HepG2 (cell line): ENCODE data around the gene SETD1A. TPM values are rescaled to one million over a fixed set of nuclear protein-coding genes. Genes with fewer than 3 reads are reported as not detected.

Source experiments
- AHR ChIP-seq: IDR thresholded peaks from 2 replicates; pipeline ENCODE4 v1.6.1; 2018; ENCODE audit warnings: missing genetic modification reagents, missing compliant biosample characterization
- EP300 ChIP-seq, 3 experiments: sonication (generic) in 1 of 3; formaldehyde crosslinking in 1 of 3; IDR thresholded peaks; 2 replicates each; pipeline versions ENCODE4 v1.5.1 to v1.6.1; 2011 to 2020; ENCODE audit warnings: low read depth in 2 of 3, low read length in 2 of 3, borderline replicate concordance in 1 of 3, improper control_type of control experiment in 1 of 3, mild to moderate bottlenecking in 1 of 3, missing genetic modification reagents in 1 of 3, moderate library complexity in 1 of 3
- HNF4G ChIP-seq, 2 experiments: sonication (generic) in 1 of 2; formaldehyde crosslinking in 1 of 2; IDR thresholded peaks; 2 replicates each; pipeline versions ENCODE4 v1.4.0 to v1.6.1; 2011 to 2020; ENCODE audit warnings: borderline replicate concordance in 2 of 2, low read depth in 2 of 2, mild to moderate bottlenecking in 2 of 2, low read length in 1 of 2, missing genetic modification reagents in 1 of 2, moderate library complexity in 1 of 2
- IRF2 ChIP-seq: IDR thresholded peaks from 2 replicates; pipeline ENCODE4 v1.6.1; 2018; ENCODE audit warnings: missing genetic modification reagents, missing compliant biosample characterization
- JUN ChIP-seq: sonication (generic); formaldehyde crosslinking; IDR thresholded peaks from 2 replicates; pipeline ENCODE4 v1.4.0; 2020; ENCODE audit warnings: mild to moderate bottlenecking, missing genetic modification reagents
- RELA ChIP-seq: sonication (generic); formaldehyde crosslinking; IDR thresholded peaks from 2 replicates; pipeline ENCODE4 v1.4.0; 2020; ENCODE audit warnings: missing genetic modification reagents
- RFXAP ChIP-seq: sonication (generic); formaldehyde crosslinking; IDR thresholded peaks from 2 replicates; pipeline ENCODE4 v1.4.0; 2020; ENCODE audit warnings: missing genetic modification reagents, borderline replicate concordance
- SIN3B ChIP-seq: fragments of 150-350 bp; IDR thresholded peaks from 2 replicates; pipeline ENCODE4 v1.6.1; 2014; ENCODE audit warnings: low read length
- SP5 ChIP-seq: IDR thresholded peaks from 2 replicates; pipeline ENCODE4 v1.6.1; 2016; ENCODE audit warnings: low read depth, borderline replicate concordance
- SSRP1 ChIP-seq: IDR thresholded peaks from 2 replicates; pipeline ENCODE4 v1.6.1; 2016; ENCODE audit warnings: control low read depth
- TBP ChIP-seq: sonication (generic); formaldehyde crosslinking; IDR thresholded peaks from 2 replicates; pipeline ENCODE4 v1.5.0; 2020; ENCODE audit warnings: missing genetic modification reagents
- ZBTB21 ChIP-seq: sonication (generic); formaldehyde crosslinking; IDR thresholded peaks from 2 replicates; pipeline ENCODE4 v1.4.0; 2020; ENCODE audit warnings: missing genetic modification reagents
- ZC3H13 ChIP-seq: sonication (generic); formaldehyde crosslinking; IDR thresholded peaks from 2 replicates; pipeline ENCODE4 v1.8.1; 2023; ENCODE audit warnings: mild to moderate bottlenecking, missing genetic modification reagents, moderate library complexity
- ZNF331 ChIP-seq: sonication (generic); formaldehyde crosslinking; IDR thresholded peaks from 2 replicates; pipeline ENCODE4 v1.4.0; 2020; ENCODE audit warnings: missing genetic modification reagents
- ZNF572 ChIP-seq: sonication (generic); formaldehyde crosslinking; IDR thresholded peaks from 2 replicates; pipeline ENCODE4 v1.5.1; 2020; ENCODE audit warnings: mild to moderate bottlenecking, missing genetic modification reagents
- ZNF605 ChIP-seq: sonication (generic); formaldehyde crosslinking; IDR thresholded peaks from 2 replicates; pipeline ENCODE4 v1.8.0; 2022; ENCODE audit warnings: mild to moderate bottlenecking, missing genetic modification reagents
- ZNF7 ChIP-seq: IDR thresholded peaks from 2 replicates; pipeline ENCODE4 v1.6.1; 2016; ENCODE audit warnings: missing biosample characterization, missing genetic modification reagents
- ZSCAN25 ChIP-seq: sonication (generic); formaldehyde crosslinking; IDR thresholded peaks from 2 replicates; pipeline ENCODE4 v1.8.0; 2022; ENCODE audit warnings: mild to moderate bottlenecking, missing genetic modification reagents
- ZZZ3 ChIP-seq: sonication (generic); formaldehyde crosslinking; IDR thresholded peaks from 2 replicates; pipeline ENCODE4 v1.4.0; 2020; ENCODE audit warnings: missing genetic modification reagents, mild to moderate bottlenecking, borderline replicate concordance
- polyA plus RNA-seq, 8 experiments: library from polyadenylated mRNA; depleted of rRNA in 3 of 8; stranded (reverse) in 7 of 8; unstranded in 1 of 8; fragments of >200 nt; fragmentation: Illumina TruSeq in 4 of 8; extraction: Trizol in 4 of 8; gene quantifications; 2 replicates each; pipeline versions ENCODE4 v1.2.1 to v1.2.3, GENCODE V29; 2011 to 2016; ENCODE audit warnings: low read depth in 4 of 8, missing spikeins in 1 of 8, mixed read lengths in 1 of 8; ENCODE audit not compliant: insufficient read depth in 1 of 8
- total RNA-seq, 5 experiments: library from RNA; depleted of rRNA; stranded (reverse); fragments of >200 nt; fragmentation: Illumina TruSeq; extraction: Trizol; gene quantifications; 2 replicates each; pipeline ENCODE4 v1.2.3, GENCODE V29; 2016; ENCODE audit warnings: low read depth in 1 of 5
- TF ChIP-seq, protein P1 (sequence below): sonication (generic); formaldehyde crosslinking; IDR thresholded peaks from 2 replicates; pipeline ENCODE4 v1.8.0; 2022; ENCODE audit warnings: missing genetic modification reagents, low read depth, mild to moderate bottlenecking, borderline replicate concordance
- TF ChIP-seq, protein P2 (sequence below): sonication (generic); formaldehyde crosslinking; IDR thresholded peaks from 2 replicates; pipeline ENCODE4; 2020; ENCODE audit warnings: missing genetic modification reagents, mild to moderate bottlenecking, borderline replicate concordance
- TF ChIP-seq, protein P3 (sequence below): sonication (generic); formaldehyde crosslinking; IDR thresholded peaks from 2 replicates; pipeline ENCODE4 v1.5.0; 2020; ENCODE audit warnings: mild to moderate bottlenecking, missing genetic modification reagents
- TF ChIP-seq, protein P4 (sequence below): sonication (generic); formaldehyde crosslinking; IDR thresholded peaks from 2 replicates; pipeline ENCODE4 v1.5.0; 2020; ENCODE audit warnings: missing genetic modification reagents, mild to moderate bottlenecking, borderline replicate concordance

SETD1A gene
- total and polyA plus RNA-seq, 2 of the 13 experiments (the other 11 are each of a cell fraction or from before 2014, with no cell fraction given) = 3.8 to 5.6 TPM

DNA sequence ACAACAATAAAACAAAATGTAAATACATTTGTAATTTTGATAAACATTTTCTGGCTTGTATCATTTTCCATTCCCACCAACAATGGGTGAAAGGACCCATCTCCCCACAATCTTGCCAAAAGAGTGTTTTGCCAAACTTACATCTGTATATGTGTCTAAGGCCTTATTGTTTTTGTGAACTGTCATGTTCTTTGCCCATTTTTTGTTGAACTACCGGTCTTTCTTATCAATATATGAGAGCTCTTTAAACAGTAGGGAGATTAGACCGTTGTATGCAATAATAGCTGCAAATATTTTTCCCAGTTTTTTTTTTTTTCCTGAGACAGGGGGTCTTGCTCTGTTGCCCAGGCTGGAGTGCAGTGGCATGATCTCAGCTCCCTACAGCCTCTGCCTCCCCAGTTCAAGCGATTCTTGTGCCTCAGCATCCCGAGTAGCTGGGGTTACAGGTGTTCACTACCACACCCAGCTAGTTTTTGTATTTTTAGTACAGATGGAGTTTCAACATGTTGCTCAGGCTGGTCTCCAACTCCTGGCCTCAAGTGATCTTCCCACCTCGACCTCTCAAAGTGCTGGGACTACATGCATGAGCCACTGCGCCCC lies 66.2 kb downstream of the SETD1A start (continued):
- no peak for TF ChIP-seq HNF4G (IDR thresholded peaks at IDR 0.05; ENCODE audit: borderline replicate concordance, low read depth, low read length)
- no peak for TF ChIP-seq HNF4G (CRISPR knock-in tag; IDR thresholded peaks at IDR 0.05; ENCODE audit: borderline replicate concordance, low read depth)
- TF ChIP-seq TBP = no peak
- no peak for TF ChIP-seq ZNF331 (CRISPR knock-in tag)
- TF ChIP-seq RFXAP (CRISPR knock-in tag) = 0 out of 2 replicates have a peak, but pooled peaks have one; percentile 2
- TF ChIP-seq EP300 (IDR thresholded peaks at IDR 0.05; ENCODE audit: low read depth in 2 of 2, low read length in 2 of 2) = peak in 1 of 2 experiments; percentile 65; a peak in 1 of 4 replicates
- no peak for TF ChIP-seq EP300 (CRISPR knock-in tag; IDR thresholded peaks at IDR 0.05; ENCODE audit: borderline replicate concordance)
- no peak for TF ChIP-seq ZC3H13 (CRISPR knock-in tag)
- no peak for TF ChIP-seq ZNF7 (CRISPR knock-in tag)
- no peak for TF ChIP-seq AHR (CRISPR knock-in tag)
- TF ChIP-seq JUN = no peak
- TF ChIP-seq IRF2 (CRISPR knock-in tag) = no peak
- no peak for TF ChIP-seq RELA
- TF ChIP-seq ZBTB21 (CRISPR knock-in tag) = no peak
- TF ChIP-seq SIN3B = no peak
- TF ChIP-seq, protein P1, sequence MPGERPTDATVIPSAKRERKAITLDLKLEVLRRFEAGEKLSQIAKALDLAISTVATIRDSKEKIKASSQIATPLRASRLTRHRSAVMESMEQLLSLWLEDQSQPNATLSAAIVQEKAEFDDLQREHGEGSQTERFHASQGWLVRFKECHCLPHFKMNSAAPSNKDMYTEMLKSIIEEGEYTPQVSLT (CRISPR knock-in tag) = no peak
- TF ChIP-seq, protein P2, sequence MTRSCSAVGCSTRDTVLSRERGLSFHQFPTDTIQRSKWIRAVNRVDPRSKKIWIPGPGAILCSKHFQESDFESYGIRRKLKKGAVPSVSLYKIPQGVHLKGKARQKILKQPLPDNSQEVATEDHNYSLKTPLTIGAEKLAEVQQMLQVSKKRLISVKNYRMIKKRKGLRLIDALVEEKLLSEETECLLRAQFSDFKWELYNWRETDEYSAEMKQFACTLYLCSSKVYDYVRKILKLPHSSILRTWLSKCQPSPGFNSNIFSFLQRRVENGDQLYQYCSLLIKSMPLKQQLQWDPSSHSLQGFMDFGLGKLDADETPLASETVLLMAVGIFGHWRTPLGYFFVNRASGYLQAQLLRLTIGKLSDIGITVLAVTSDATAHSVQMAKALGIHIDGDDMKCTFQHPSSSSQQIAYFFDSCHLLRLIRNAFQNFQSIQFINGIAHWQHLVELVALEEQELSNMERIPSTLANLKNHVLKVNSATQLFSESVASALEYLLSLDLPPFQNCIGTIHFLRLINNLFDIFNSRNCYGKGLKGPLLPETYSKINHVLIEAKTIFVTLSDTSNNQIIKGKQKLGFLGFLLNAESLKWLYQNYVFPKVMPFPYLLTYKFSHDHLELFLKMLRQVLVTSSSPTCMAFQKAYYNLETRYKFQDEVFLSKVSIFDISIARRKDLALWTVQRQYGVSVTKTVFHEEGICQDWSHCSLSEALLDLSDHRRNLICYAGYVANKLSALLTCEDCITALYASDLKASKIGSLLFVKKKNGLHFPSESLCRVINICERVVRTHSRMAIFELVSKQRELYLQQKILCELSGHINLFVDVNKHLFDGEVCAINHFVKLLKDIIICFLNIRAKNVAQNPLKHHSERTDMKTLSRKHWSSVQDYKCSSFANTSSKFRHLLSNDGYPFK (CRISPR knock-in tag) = no peak
- no peak for TF ChIP-seq ZNF605 (CRISPR knock-in tag)
- TF ChIP-seq, protein P3, sequence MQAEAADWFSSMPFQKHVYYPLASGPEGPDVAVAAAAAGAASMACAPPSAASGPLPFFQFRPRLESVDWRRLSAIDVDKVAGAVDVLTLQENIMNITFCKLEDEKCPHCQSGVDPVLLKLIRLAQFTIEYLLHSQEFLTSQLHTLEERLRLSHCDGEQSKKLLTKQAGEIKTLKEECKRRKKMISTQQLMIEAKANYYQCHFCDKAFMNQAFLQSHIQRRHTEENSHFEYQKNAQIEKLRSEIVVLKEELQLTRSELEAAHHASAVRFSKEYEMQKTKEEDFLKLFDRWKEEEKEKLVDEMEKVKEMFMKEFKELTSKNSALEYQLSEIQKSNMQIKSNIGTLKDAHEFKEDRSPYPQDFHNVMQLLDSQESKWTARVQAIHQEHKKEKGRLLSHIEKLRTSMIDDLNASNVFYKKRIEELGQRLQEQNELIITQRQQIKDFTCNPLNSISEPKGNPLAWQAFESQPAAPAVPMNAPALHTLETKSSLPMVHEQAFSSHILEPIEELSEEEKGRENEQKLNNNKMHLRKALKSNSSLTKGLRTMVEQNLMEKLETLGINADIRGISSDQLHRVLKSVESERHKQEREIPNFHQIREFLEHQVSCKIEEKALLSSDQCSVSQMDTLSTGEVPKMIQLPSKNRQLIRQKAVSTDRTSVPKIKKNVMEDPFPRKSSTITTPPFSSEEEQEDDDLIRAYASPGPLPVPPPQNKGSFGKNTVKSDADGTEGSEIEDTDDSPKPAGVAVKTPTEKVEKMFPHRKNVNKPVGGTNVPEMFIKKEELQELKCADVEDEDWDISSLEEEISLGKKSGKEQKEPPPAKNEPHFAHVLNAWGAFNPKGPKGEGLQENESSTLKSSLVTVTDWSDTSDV = no peak
- TF ChIP-seq ZZZ3 (CRISPR knock-in tag) = no peak
- TF ChIP-seq ZNF572 (CRISPR knock-in tag) = no peak
- no peak for TF ChIP-seq ZSCAN25
- TF ChIP-seq, protein P4, sequence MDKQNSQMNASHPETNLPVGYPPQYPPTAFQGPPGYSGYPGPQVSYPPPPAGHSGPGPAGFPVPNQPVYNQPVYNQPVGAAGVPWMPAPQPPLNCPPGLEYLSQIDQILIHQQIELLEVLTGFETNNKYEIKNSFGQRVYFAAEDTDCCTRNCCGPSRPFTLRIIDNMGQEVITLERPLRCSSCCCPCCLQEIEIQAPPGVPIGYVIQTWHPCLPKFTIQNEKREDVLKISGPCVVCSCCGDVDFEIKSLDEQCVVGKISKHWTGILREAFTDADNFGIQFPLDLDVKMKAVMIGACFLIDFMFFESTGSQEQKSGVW (CRISPR knock-in tag) = no peak
- no peak for TF ChIP-seq SSRP1 (CRISPR knock-in tag)
- no peak for TF ChIP-seq SP5
